WTC11 (cell line): ENCODE data around the gene CDCA7.

Experiments used
- FOXK1 ChIP-seq: sonication (generic); formaldehyde crosslinking; IDR thresholded peaks from 2 replicates; pipeline ENCODE4 v1.8.0; 2022; ENCODE audit warnings: mild to moderate bottlenecking, moderate library complexity, missing genetic modification reagents
- JUN ChIP-seq: sonication (generic); formaldehyde crosslinking; IDR thresholded peaks from 2 replicates; pipeline ENCODE4 v1.8.0; 2023; ENCODE audit warnings: mild to moderate bottlenecking, missing genetic modification reagents
- MAX ChIP-seq: sonication (generic); formaldehyde crosslinking; IDR thresholded peaks from 2 replicates; pipeline ENCODE4 v1.8.0; 2022; ENCODE audit warnings: mild to moderate bottlenecking, missing genetic modification reagents
- NFE2L1 ChIP-seq: sonication (generic); formaldehyde crosslinking; IDR thresholded peaks from 2 replicates; pipeline ENCODE4 v1.8.1; 2023; ENCODE audit warnings: missing genetic modification reagents
- USF1 ChIP-seq: sonication (generic); formaldehyde crosslinking; IDR thresholded peaks from 2 replicates; pipeline ENCODE4 v1.8.0; 2022; ENCODE audit warnings: mild to moderate bottlenecking, missing genetic modification reagents
- TF ChIP-seq, protein P1 (sequence below): sonication (generic); formaldehyde crosslinking; conservative IDR thresholded peaks from 2 replicates; pipeline ENCODE4 v1.8.1; 2023; ENCODE audit warnings: mild to moderate bottlenecking, low read depth, missing genetic modification reagents, moderate library complexity
- TF ChIP-seq, protein P2 (sequence below): fragments of 200-600 bp; IDR thresholded peaks from 2 replicates; pipeline ENCODE4 v1.8.0; 2022; ENCODE audit warnings: antibody characterized with exemption

DNA sequence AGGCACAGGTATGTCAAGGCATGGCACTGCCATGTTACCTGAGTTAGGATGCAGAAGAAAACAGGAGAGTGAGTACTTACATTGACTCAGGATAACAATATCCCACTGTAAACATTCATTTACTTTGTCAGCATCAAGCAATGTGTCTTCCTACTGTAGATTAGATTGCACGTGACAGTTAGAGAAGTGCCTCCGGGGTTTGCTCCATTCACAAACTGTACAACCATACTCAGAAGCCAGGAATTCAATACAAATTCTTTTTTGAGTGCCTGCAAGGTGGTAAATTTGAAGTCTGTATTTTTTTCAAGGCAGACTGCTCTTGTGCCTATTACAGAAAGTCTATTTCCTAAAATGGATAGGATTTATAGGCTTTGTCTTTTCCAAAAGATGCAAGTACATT is 34.1 kb downstream of the CDCA7 start:
- TF ChIP-seq JUN (CRISPR knock-in tag) (no peak), NFE2L1 (CRISPR knock-in tag) (no peak), FOXK1 (CRISPR knock-in tag) (no peak), MAX (CRISPR knock-in tag) (no peak), USF1 (CRISPR knock-in tag) (no peak)
- TF ChIP-seq, protein P1, sequence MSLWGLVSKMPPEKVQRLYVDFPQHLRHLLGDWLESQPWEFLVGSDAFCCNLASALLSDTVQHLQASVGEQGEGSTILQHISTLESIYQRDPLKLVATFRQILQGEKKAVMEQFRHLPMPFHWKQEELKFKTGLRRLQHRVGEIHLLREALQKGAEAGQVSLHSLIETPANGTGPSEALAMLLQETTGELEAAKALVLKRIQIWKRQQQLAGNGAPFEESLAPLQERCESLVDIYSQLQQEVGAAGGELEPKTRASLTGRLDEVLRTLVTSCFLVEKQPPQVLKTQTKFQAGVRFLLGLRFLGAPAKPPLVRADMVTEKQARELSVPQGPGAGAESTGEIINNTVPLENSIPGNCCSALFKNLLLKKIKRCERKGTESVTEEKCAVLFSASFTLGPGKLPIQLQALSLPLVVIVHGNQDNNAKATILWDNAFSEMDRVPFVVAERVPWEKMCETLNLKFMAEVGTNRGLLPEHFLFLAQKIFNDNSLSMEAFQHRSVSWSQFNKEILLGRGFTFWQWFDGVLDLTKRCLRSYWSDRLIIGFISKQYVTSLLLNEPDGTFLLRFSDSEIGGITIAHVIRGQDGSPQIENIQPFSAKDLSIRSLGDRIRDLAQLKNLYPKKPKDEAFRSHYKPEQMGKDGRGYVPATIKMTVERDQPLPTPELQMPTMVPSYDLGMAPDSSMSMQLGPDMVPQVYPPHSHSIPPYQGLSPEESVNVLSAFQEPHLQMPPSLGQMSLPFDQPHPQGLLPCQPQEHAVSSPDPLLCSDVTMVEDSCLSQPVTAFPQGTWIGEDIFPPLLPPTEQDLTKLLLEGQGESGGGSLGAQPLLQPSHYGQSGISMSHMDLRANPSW (CRISPR knock-in tag): no peak
- TF ChIP-seq, protein P2, sequence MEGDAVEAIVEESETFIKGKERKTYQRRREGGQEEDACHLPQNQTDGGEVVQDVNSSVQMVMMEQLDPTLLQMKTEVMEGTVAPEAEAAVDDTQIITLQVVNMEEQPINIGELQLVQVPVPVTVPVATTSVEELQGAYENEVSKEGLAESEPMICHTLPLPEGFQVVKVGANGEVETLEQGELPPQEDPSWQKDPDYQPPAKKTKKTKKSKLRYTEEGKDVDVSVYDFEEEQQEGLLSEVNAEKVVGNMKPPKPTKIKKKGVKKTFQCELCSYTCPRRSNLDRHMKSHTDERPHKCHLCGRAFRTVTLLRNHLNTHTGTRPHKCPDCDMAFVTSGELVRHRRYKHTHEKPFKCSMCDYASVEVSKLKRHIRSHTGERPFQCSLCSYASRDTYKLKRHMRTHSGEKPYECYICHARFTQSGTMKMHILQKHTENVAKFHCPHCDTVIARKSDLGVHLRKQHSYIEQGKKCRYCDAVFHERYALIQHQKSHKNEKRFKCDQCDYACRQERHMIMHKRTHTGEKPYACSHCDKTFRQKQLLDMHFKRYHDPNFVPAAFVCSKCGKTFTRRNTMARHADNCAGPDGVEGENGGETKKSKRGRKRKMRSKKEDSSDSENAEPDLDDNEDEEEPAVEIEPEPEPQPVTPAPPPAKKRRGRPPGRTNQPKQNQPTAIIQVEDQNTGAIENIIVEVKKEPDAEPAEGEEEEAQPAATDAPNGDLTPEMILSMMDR: no peak
